ENCODE data around the gene MCL1. TPM values are rescaled to one million over a fixed set of nuclear protein-coding genes. Genes with fewer than 3 reads are reported as not detected.

The MCL1 gene
- total and polyA plus RNA-seq, 2 of the 13 experiments (the other 11 are each of a cell fraction or from before 2014, with no cell fraction given) = 69.5 to 125 TPM

DNA sequence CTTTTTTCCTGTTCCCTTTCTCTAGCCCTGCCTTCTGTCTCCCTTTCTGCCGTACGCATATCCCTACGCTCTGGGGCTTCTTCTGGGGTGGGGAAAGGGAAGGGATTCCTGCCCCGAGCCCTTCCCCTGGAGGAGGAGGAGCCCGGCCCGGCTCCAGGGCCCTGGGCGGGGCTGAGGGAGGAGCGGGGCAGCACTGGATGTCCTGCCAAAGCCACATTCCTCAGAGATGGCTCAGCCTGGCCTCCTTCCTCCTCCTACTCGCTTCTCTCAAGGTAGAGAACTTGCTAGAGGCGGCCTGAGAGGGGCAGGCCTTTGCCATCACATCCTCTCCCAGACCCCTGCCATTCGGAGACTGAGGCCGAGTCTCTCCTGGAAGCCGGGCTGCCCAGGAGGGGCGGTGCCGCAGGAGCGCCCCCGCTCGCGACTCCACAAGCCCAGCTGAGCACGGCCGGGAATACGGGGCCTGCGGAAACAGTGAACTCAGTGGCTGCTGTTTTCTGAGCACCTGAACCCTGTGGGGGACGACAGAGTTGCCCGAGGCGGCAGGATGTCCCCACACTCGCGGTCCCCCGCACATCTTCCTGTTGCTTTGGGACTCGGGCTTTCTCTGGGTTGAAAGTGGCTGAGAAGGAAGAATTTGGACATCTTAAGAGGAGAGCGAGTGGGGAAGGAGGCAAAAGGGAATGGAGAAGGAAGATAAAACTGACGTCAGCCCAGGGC is 18.0 kb downstream of the MCL1 start (continued):
- TF ChIP-seq ZNF280D (CRISPR knock-in tag; IDR thresholded peaks at IDR 0.05) (peak; percentile 69; the same call in 1 of the 2 replicates), HNRNPLL (IDR thresholded peaks at IDR 0.05; ENCODE audit: low read depth, low read length, poor library complexity, severe bottlenecking) (peak; percentile 76), POLR2AphosphoS5 (IDR thresholded peaks at IDR 0.05; ENCODE audit: low read depth, low read length) (peak; percentile 52), NFE2L1 (CRISPR knock-in tag; IDR thresholded peaks at IDR 0.05; ENCODE audit: borderline replicate concordance) (no peak), BHLHE40 (IDR thresholded peaks at IDR 0.05; ENCODE audit: low read length) (no peak), ATF2 (CRISPR knock-in tag; IDR thresholded peaks at IDR 0.05) (0 out of 2 replicates have a peak, but pooled peaks have one; percentile 3), ZNF503 (CRISPR knock-in tag; IDR thresholded peaks at IDR 0.05) (no peak), ZNF550 (CRISPR knock-in tag; IDR thresholded peaks at IDR 0.05; ENCODE audit: borderline replicate concordance) (no peak), GABPB1 (CRISPR knock-in tag; IDR thresholded peaks at IDR 0.05) (0 out of 2 replicates have a peak, but pooled peaks have one; percentile 45), MYPOP (CRISPR knock-in tag; IDR thresholded peaks at IDR 0.05) (peak; percentile 76), SP4 (CRISPR knock-in tag; IDR thresholded peaks at IDR 0.05) (peak; percentile 24; the same call in 1 of the 2 replicates), ZNF546 (CRISPR knock-in tag; conservative IDR thresholded peaks at IDR 0.05) (peak; percentile 60; the same call in 1 of the 2 replicates), SP1 (IDR thresholded peaks at IDR 0.05) (no peak), SP1 (CRISPR knock-in tag; IDR thresholded peaks at IDR 0.05) (peak; percentile 28; the same call in 1 of the 2 replicates), HDAC1 (CRISPR knock-in tag; IDR thresholded peaks at IDR 0.05) (peak; percentile 26), SMAD3 (CRISPR knock-in tag; IDR thresholded peaks at IDR 0.05) (no peak; the same call in 1 of the 2 replicates), ZEB1 (IDR thresholded peaks at IDR 0.05; ENCODE audit: insufficient replicate concordance, low read depth) (peak; percentile 64)
